A673 (cell line): ENCODE data around the gene UBE2J2. TPM values are rescaled to one million over a fixed set of nuclear protein-coding genes. Genes with fewer than 3 reads are reported as not detected.

ENCODE experiments used
- BruUV-seq: library from RNA; stranded (reverse); fragments of 400-500 nt; replicated peaks from 2 replicates; lab custom pipeline; 2021; lab: Mats Ljungman, UMichigan
- CTCF ChIA-PET: fragments of 300-600 bp; sonication (Branson Sonifier 250); formaldehyde crosslinking; loops from one replicate; lab custom pipeline; 2022; ENCODE audit warnings: antibody characterized with exemption; lab: Charles Lee
- POLR2A ChIA-PET: fragments of 300-600 bp; sonication (Branson Sonifier 250); formaldehyde crosslinking; loops from one replicate; lab custom pipeline; 2022; ENCODE audit warnings: antibody characterized with exemption; ENCODE audit not compliant: low non-redundant PET; lab: Charles Lee
- DNase-seq: peaks from one replicate; pipeline ENCODE4 v3.0.0-alpha.2; 2015; ENCODE audit warnings: low spot score
- H3K27ac ChIP-seq: fragments of 200-600 bp; sonication (generic); 2 replicates; pipeline ENCODE4 v1.5.1; 2016; ENCODE audit warnings: mixed run types, low read depth, mild to moderate bottlenecking, mixed read lengths, antibody characterized with exemption, low read length; ENCODE audit not compliant: poor library complexity, severe bottlenecking
- H3K27me3 ChIP-seq: fragments of 200-600 bp; sonication (generic); replicated peaks from 2 replicates; pipeline ENCODE4 v1.6.1; 2017; ENCODE audit warnings: mixed run types, low read depth, mild to moderate bottlenecking, mixed read lengths, antibody characterized with exemption, low read length; ENCODE audit not compliant: insufficient read depth, poor library complexity
- H3K36me3 ChIP-seq: fragments of 200-600 bp; sonication (generic); 2 replicates; pipeline ENCODE4 v1.6.1; 2016; ENCODE audit warnings: mixed run types, mild to moderate bottlenecking, mixed read lengths, antibody characterized with exemption, low read length; ENCODE audit not compliant: insufficient read depth, poor library complexity, severe bottlenecking
- H3K4me1 ChIP-seq: fragments of 200-600 bp; sonication (generic); 2 replicates; pipeline ENCODE4 v1.6.1; 2017; ENCODE audit warnings: mixed run types, mild to moderate bottlenecking, mixed read lengths, antibody characterized with exemption, low read length; ENCODE audit not compliant: insufficient read depth, poor library complexity, severe bottlenecking
- H3K4me3 ChIP-seq: fragments of 200-600 bp; sonication (generic); 2 replicates; pipeline ENCODE4 v1.5.1; 2016; ENCODE audit warnings: low read depth, mixed run types, mild to moderate bottlenecking, mixed read lengths, low read length; ENCODE audit not compliant: poor library complexity, severe bottlenecking
- H3K9me3 ChIP-seq: fragments of 200-600 bp; sonication (generic); 2 replicates; pipeline ENCODE4 v1.6.1; 2016; ENCODE audit warnings: mixed run types, low read depth, mild to moderate bottlenecking, mixed read lengths, antibody characterized with exemption, low read length; ENCODE audit not compliant: poor library complexity, severe bottlenecking
- EZH2 ChIP-seq: fragments of 200-600 bp; sonication (generic); IDR thresholded peaks from 2 replicates; pipeline ENCODE4 v1.6.1; 2017; ENCODE audit warnings: borderline replicate concordance, low read depth, mild to moderate bottlenecking, mixed read lengths, antibody characterized with exemption, low read length; ENCODE audit not compliant: poor library complexity, severe bottlenecking
- intact Hi-C: fragments of 100-400 bp; cut with micrococcal nuclease; formaldehyde crosslinking; loops from one replicate; pipeline ENCODE4 v1.10.0; 2022; ENCODE audit not compliant: unreplicated experiment
- microRNA-seq: library from miRNA; unstranded; fragments of <30 nt; microRNA quantifications from one replicate; pipeline ENCODE4 v1.2.0, GENCODE V29; 2021
- total RNA-seq: library from RNA; stranded (reverse); gene quantifications from 2 replicates; pipeline ENCODE4 v1.2.3, GENCODE V29; 2021
- TF ChIP-seq, protein P1 (sequence below): fragments of 300-800, 200-600 bp; sonication (generic); conservative IDR thresholded peaks from 2 replicates; pipeline ENCODE4 v1.5.1; 2017; ENCODE audit warnings: low read depth, mild to moderate bottlenecking, antibody characterized with exemption, low read length, moderate library complexity, mixed read lengths

Gene UBE2J2
- total RNA-seq, 1 experiment from 2014 or later: 92.8 TPM

DNA sequence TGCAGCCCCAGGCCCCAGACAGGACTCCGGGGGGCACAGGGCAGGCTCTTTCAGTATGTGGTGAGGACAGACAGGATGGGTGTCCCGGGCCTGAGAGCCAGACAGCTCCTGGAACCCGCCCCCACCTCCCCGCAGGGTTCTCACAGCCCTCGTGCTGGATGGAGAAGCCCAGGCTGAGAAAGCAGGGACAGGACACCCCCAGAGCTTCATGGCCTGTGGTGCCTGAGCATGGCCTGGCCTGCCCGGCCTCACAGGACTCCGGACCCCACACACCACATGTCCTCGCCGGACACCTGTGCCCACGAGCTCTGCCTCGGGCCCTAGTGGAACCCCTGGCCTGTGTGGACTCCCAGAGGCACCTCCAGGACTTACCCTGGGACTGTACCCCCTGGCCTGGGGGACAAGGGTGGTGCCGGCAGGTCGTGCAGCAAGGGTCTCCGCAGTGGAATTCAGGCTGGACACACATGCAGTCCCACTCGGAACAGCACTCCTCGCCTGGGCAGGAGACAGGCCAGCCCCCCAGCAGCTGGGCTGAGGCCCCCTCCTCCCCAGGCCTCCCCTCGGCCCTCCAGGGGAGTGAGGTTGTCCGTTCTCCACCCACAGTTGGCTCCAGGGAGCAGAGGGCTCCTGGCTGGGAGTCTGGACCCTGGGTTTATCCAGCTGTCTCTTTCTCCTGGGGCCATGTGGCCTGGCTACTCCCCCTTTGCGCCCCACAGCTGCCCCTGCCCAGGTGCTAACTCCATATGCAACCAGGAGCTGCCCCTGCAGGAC is 68.5 kb downstream of the UBE2J2 start:
- no peak for DNase-seq
- intact Hi-C loops: no loop called here
- Histone ChIP-seq H3K27ac (no peak overlapping the region), H3K4me1 (peaks cover 6% of the 10 kb centered on the region), H3K27me3 (no peaks in the 10 kb centered on the region), H3K36me3 (no peaks in the 10 kb centered on the region), H3K9me3 (no peaks in the 10 kb centered on the region), H3K4me3 (no peak overlapping the region)
- no TSS peak for BruUV-seq
- POLR2A ChIA-PET: no interaction called here
- CTCF ChIA-PET: no interaction called here
- TF ChIP-seq, protein P1, sequence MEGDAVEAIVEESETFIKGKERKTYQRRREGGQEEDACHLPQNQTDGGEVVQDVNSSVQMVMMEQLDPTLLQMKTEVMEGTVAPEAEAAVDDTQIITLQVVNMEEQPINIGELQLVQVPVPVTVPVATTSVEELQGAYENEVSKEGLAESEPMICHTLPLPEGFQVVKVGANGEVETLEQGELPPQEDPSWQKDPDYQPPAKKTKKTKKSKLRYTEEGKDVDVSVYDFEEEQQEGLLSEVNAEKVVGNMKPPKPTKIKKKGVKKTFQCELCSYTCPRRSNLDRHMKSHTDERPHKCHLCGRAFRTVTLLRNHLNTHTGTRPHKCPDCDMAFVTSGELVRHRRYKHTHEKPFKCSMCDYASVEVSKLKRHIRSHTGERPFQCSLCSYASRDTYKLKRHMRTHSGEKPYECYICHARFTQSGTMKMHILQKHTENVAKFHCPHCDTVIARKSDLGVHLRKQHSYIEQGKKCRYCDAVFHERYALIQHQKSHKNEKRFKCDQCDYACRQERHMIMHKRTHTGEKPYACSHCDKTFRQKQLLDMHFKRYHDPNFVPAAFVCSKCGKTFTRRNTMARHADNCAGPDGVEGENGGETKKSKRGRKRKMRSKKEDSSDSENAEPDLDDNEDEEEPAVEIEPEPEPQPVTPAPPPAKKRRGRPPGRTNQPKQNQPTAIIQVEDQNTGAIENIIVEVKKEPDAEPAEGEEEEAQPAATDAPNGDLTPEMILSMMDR: no peak
- no peak for TF ChIP-seq EZH2

DNA sequence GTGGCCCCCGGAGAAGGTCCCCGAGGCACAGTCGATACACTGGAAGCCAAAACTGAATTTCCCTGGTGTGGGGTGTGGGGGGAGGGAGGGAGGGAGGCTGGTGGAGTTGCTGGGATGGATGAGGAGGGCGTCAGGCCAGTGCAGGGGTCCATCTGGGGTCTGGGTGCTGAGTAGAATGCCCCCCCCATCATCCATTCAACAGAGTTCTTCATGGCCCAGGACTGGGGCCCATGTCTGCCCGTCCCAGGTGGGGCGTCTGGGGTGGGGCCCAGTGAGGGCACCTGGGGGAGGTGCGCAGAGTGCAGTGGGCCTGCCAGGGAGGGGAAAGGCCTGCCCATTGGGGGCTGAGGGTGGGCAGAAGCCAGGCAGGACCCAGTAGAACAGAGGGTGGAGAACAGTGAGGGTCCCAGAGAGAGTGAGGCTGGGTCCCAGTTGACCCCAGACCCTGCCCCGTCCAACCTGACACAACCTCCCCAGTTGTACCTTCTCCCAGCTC is 69.2 kb downstream of the UBE2J2 start:
- intact Hi-C loops: no loop called here
- CTCF ChIA-PET: no interaction called here
- POLR2A ChIA-PET: no interaction called here
- no peaks in the 10 kb centered on the region for H3K36me3 ChIP-seq
- no peaks in the 10 kb centered on the region for H3K9me3 ChIP-seq
- H3K27me3 ChIP-seq: no peaks in the 10 kb centered on the region
- peaks cover 6% of the 10 kb centered on the region for H3K4me1 ChIP-seq
- H3K4me3 ChIP-seq: no peak overlapping the region
- no TSS peak for BruUV-seq
- no peak overlapping the region for H3K27ac ChIP-seq
- DNase-seq: no peak
- TF ChIP-seq, protein P1: no peak
- TF ChIP-seq EZH2: no peak

Small RNAs within 50 kb of the gene (microRNA-seq; reads per million reads assigned to microRNA genes)
- gene MIR6726 (not detected), gene MIR6727 (3.0 reads per million, percentile 6 among the genes with 10 or more reads in this experiment)

Other genes with a start within 250 kb of the UBE2J2 start
- gene RNF223, start 199.5 kb downstream of the UBE2J2 start, total RNA-seq: not detected in 2 replicates
- gene C1orf159, start 157.8 kb downstream of the UBE2J2 start, total RNA-seq: 26.8 and 28.4 TPM in 2 replicates
- not detected in 2 replicates for gene TTLL10, start 100.0 kb downstream of the UBE2J2 start, total RNA-seq
- 0.77 and 1.1 TPM in 2 replicates for gene TNFRSF18, start 67.3 kb downstream of the UBE2J2 start, total RNA-seq
- 0.80 and 1.5 TPM in 2 replicates for gene TNFRSF4, start 59.7 kb downstream of the UBE2J2 start, total RNA-seq
- gene SDF4, start 41.9 kb downstream of the UBE2J2 start, total RNA-seq: 121 and 133 TPM in 2 replicates
- 41.3 and 41.8 TPM in 2 replicates for gene B3GALT6, start 41.6 kb downstream of the UBE2J2 start, total RNA-seq
- 2.9 and 4.4 TPM in 2 replicates for gene C1QTNF12, start 27.1 kb downstream of the UBE2J2 start, total RNA-seq
- 4.5 and 13.0 TPM in 2 replicates for gene SCNN1D, start 6.6 kb upstream of the UBE2J2 start, total RNA-seq
- 67.6 and 71.9 TPM in 2 replicates for gene ACAP3, start 34.1 kb upstream of the UBE2J2 start, total RNA-seq
- 28.5 and 31.3 TPM in 2 replicates for gene PUSL1, start 34.7 kb upstream of the UBE2J2 start, total RNA-seq
- gene INTS11, start 50.8 kb upstream of the UBE2J2 start, total RNA-seq: 156 and 182 TPM in 2 replicates
- gene CPTP, start 50.9 kb upstream of the UBE2J2 start, total RNA-seq: 17.0 and 20.8 TPM in 2 replicates
- 0.21 and 0.39 TPM in 2 replicates for gene TAS1R3, start 57.4 kb upstream of the UBE2J2 start, total RNA-seq
- 48.0 and 58.1 TPM in 2 replicates for gene DVL1, start 75.6 kb upstream of the UBE2J2 start, total RNA-seq
- 0.55 and 0.73 TPM in 2 replicates for gene MXRA8, start 84.7 kb upstream of the UBE2J2 start, total RNA-seq
- 172 and 176 TPM in 2 replicates for gene AURKAIP1, start 101.4 kb upstream of the UBE2J2 start, total RNA-seq
- gene CCNL2, start 125.5 kb upstream of the UBE2J2 start, total RNA-seq: 206 and 213 TPM in 2 replicates
- 137 and 151 TPM in 2 replicates for gene MRPL20, start 133.4 kb upstream of the UBE2J2 start, total RNA-seq
- gene ANKRD65, start 147.4 kb upstream of the UBE2J2 start, total RNA-seq: not detected in 2 replicates
- 0.92 and 2.7 TPM in 2 replicates for gene VWA1, start 161.8 kb upstream of the UBE2J2 start, total RNA-seq
- gene ATAD3C, start 175.8 kb upstream of the UBE2J2 start, total RNA-seq: 0.22 and 0.39 TPM in 2 replicates
- 46.1 and 68.9 TPM in 2 replicates for gene ATAD3B, start 197.9 kb upstream of the UBE2J2 start, total RNA-seq
- 83.1 and 92.7 TPM in 2 replicates for gene ATAD3A, start 238.3 kb upstream of the UBE2J2 start, total RNA-seq